22Rv1 (cell line): ENCODE results near the gene EXD3.

ENCODE experiments used
- CTCF ChIP-seq: fragments of 450-650 bp; IDR thresholded peaks from 2 replicates; pipeline ENCODE4 v1.5.1; 2017; ENCODE audit warnings: mild to moderate bottlenecking
- ZFX ChIP-seq: fragments of 450-650 bp; IDR thresholded peaks from 2 replicates; pipeline ENCODE4 v1.6.1; 2017; ENCODE audit warnings: antibody characterized with exemption, borderline replicate concordance

- no peak for TF ChIP-seq CTCF
- TF ChIP-seq ZFX = no peak
These were observed 83.7 kb downstream of the EXD3 start for GRCh38 chr9:137339045-137339907.
